Bronchial epithelial cell (primary cell): ENCODE data around the gene KRTAP10-8. TPM values are rescaled to one million over a fixed set of nuclear protein-coding genes. Genes with fewer than 3 reads are reported as not detected.

Experiments used
- DNase-seq: peaks from one replicate; pipeline ENCODE4 v3.0.0-alpha.2; 2010; ENCODE audit warnings: low read depth
- FAIRE-seq: peaks from 2 replicates; lab custom pipeline; 2011; peaks lifted over from hg19 to GRCh38; lab: Jason Lieb, UNC
- H3K27me3 ChIP-seq: 2 replicates; pipeline ENCODE4 v1.5.1; 2011; ENCODE audit warnings: low read length; ENCODE audit not compliant: control insufficient read depth, insufficient read depth
- H3K36me3 ChIP-seq: 2 replicates; pipeline ENCODE4 v1.5.1; 2011; ENCODE audit warnings: low read length; ENCODE audit not compliant: control insufficient read depth, insufficient read depth
- H3K4me3 ChIP-seq: 2 replicates; pipeline ENCODE4 v1.5.1; 2011; ENCODE audit warnings: mild to moderate bottlenecking, low read depth, low read length, control low read depth
- total RNA-seq: library from RNA; depleted of rRNA; stranded (reverse); fragments of >200 nt; gene quantifications from 2 replicates; pipeline ENCODE4 v1.2.1, GENCODE V29; 2014
- TF ChIP-seq, protein P1 (sequence below): IDR thresholded peaks from 2 replicates; pipeline ENCODE4 v1.5.1; 2011; ENCODE audit warnings: mild to moderate bottlenecking, moderate library complexity, low read length, control low read depth, inconsistent platforms; ENCODE audit not compliant: insufficient read depth, severe bottlenecking

The KRTAP10-8 gene
- total RNA-seq, 1 donor from 2014 or later, result not detected

DNA sequence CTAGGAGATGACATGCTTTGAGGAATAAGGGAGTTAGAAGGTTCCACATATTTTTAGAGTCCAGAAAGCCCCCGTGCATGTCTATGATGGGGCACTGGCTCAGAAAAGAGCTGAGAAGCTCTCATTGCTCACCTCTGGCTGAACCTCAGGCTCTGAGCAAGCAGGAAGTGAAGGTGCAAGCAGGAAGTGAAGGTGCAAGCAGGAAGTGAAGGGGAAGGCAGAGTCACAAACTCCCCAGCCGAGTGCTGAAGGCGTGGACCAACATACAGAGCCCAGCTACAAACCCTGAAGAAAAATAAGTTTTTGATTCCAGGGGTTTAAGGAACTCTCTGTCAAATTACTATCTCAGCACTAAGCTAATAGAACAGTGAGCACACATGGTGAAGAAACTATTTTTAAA is 7.0 kb downstream of the KRTAP10-8 start:
- FAIRE-seq (no peak), DNase-seq (no peak)
- no peaks in the 10 kb centered on the region for H3K36me3 ChIP-seq
- H3K4me3 ChIP-seq, result no peak overlapping the region
- TF ChIP-seq, protein P1, sequence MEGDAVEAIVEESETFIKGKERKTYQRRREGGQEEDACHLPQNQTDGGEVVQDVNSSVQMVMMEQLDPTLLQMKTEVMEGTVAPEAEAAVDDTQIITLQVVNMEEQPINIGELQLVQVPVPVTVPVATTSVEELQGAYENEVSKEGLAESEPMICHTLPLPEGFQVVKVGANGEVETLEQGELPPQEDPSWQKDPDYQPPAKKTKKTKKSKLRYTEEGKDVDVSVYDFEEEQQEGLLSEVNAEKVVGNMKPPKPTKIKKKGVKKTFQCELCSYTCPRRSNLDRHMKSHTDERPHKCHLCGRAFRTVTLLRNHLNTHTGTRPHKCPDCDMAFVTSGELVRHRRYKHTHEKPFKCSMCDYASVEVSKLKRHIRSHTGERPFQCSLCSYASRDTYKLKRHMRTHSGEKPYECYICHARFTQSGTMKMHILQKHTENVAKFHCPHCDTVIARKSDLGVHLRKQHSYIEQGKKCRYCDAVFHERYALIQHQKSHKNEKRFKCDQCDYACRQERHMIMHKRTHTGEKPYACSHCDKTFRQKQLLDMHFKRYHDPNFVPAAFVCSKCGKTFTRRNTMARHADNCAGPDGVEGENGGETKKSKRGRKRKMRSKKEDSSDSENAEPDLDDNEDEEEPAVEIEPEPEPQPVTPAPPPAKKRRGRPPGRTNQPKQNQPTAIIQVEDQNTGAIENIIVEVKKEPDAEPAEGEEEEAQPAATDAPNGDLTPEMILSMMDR, result no peak
- H3K27me3 ChIP-seq, result no peaks in the 10 kb centered on the region

DNA sequence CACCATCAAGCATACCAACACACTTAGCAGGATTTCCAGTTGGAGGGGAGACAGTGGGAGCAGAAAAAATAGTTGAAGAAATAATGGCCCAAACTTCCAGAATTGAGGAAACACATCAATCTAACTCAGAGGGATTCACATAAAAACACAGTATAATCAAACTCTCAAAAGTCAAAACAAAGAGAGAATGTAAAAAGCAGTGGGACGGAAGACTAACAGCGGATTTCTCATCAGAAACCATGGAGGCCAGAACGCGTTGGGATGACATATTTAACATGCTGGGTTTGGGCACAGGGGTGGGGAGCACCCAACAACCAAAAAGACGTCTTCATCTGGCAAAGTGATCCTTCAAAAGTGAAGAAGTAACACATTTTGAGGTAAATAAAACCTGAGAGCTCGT is 8.0 kb downstream of the KRTAP10-8 start:
- DNase-seq (no peak), FAIRE-seq (no peak)
- no peak overlapping the region for H3K4me3 ChIP-seq
- TF ChIP-seq, protein P1, result no peak
- no peaks in the 10 kb centered on the region for H3K36me3 ChIP-seq
- no peaks in the 10 kb centered on the region for H3K27me3 ChIP-seq

DNA sequence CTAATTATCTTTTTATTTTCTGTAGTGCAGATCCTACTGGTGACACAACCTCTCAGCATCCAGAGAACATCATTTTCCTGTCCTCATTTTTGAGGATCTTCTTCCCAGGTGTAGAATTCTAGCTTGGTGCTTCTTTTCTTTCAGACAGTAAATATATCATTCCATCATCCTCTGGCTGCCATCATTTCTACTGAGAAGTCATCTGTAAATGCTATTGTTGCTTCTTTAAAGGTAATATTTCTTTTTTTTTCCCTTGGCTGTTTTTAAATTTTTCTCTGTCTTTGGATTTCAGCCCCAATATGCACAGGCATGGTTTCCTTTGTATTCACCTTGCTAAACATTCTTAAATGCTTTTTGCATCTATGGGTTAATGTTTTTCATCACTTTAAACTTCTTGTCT is 11.7 kb downstream of the KRTAP10-8 start:
- Histone ChIP-seq H3K27me3 (no peaks in the 10 kb centered on the region), H3K4me3 (no peak overlapping the region), H3K36me3 (no peaks in the 10 kb centered on the region)
- TF ChIP-seq, protein P1, result no peak
- no peak for DNase-seq
- FAIRE-seq, result no peak

DNA sequence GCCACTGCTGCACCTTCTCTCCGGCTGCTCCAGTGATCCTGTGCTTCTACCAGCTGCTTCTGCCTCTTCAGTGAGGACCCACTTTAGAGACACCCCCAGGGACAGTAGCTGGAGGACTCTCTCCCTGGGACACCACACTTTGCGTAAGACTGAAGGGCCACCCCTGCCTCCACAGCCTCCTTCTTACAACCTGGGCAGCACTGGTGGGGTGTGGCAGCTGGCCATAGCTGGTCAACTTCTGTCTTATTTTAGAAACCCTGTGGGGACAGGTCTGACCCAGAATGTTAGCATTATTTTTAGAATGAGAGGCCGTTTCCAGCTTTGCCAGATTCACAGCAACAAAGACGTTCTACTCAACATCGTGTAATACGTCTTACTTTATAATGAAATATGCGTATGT is 13.9 kb downstream of the KRTAP10-8 start:
- H3K27me3 ChIP-seq, result no peaks in the 10 kb centered on the region
- no peak for DNase-seq
- TF ChIP-seq, protein P1, result no peak
- no peaks in the 10 kb centered on the region for H3K36me3 ChIP-seq
- no peak overlapping the region for H3K4me3 ChIP-seq
- FAIRE-seq, result no peak

DNA sequence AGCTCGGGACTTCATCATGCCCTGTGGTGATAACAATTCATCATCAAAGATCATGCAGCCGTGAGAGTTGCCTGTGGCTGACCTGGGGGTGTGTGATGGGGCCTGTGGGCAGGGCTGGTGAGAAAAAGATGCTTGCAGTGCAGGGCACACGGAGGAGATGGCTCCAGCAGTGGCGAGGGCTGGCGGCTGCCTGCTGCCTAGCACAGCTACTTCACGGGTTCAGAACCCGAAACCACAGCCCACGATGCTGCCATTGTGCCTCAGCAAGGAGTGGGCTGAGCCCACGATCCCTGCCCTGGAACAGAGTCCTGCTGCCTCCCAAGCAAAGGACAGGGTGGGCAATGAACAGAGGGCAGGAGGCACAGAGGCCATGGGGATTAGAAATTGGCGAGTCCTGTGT is 14.4 kb downstream of the KRTAP10-8 start:
- FAIRE-seq, result no peak

More for the DNA sequence above, 14.4 kb downstream of the KRTAP10-8 start:
- DNase-seq, result no peak
- Histone ChIP-seq H3K36me3 (no peaks in the 10 kb centered on the region), H3K27me3 (no peaks in the 10 kb centered on the region), H3K4me3 (no peak overlapping the region)
- TF ChIP-seq, protein P1, result no peak
